Measurements from ENCODE around the gene GLI3.

GLI3 gene

GRCh38 chr7:42222891-42223290 is 14.1 kb downstream of the GLI3 start:
- no peaks in the 10 kb centered on the region for H3K9me3 ChIP-seq (replicated peaks; ENCODE audit: insufficient read depth, low read length)
- H3K4me3 ChIP-seq (ENCODE audit: low read length), result no peak overlapping the region
- H3F3A ChIP-seq (ENCODE audit: insufficient read depth, low read length), result no peaks in the 10 kb centered on the region
- no peak overlapping the region for H3K9ac ChIP-seq (ENCODE audit: low read length)
- no peak for DNase-seq
- TF ChIP-seq EZH2 (optimal IDR thresholded peaks at IDR 0.05; ENCODE audit: low read depth, low read length), result no peak
- TF ChIP-seq EZH2phosphoT487 (IDR thresholded peaks at IDR 0.05; ENCODE audit: low read length), result no peak
- no peak overlapping the region for H3K27ac ChIP-seq (ENCODE audit: low read length)
- H4K20me1 ChIP-seq (ENCODE audit: insufficient read depth, low read length), result no peaks in the 10 kb centered on the region
- no peak overlapping the region for H3K4me2 ChIP-seq (ENCODE audit: low read depth, low read length)
- H3K4me1 ChIP-seq (ENCODE audit: low read length), result no peaks in the 10 kb centered on the region
- H3K36me3 ChIP-seq (replicated peaks; ENCODE audit: insufficient read depth, low read length), result no peaks in the 10 kb centered on the region
- H3K79me2 ChIP-seq (ENCODE audit: low read length), result no peaks in the 10 kb centered on the region
- H3K27me3 ChIP-seq (replicated peaks; ENCODE audit: insufficient read depth, low read length), result no peaks in the 10 kb centered on the region
- no peaks in the 10 kb centered on the region for H3K9me2 ChIP-seq (replicated peaks; ENCODE audit: insufficient read depth, low read length)
- H2AFZ ChIP-seq (ENCODE audit: low read length), result no peak overlapping the region

GRCh38 chr7:42222125-42222524 is 14.9 kb downstream of the GLI3 start:
- no peaks in the 10 kb centered on the region for H3K4me1 ChIP-seq (ENCODE audit: low read length)
- H3F3A ChIP-seq (ENCODE audit: insufficient read depth, low read length), result no peaks in the 10 kb centered on the region
- no peaks in the 10 kb centered on the region for H3K9me3 ChIP-seq (replicated peaks; ENCODE audit: insufficient read depth, low read length)
- H3K9me2 ChIP-seq (replicated peaks; ENCODE audit: insufficient read depth, low read length), result no peaks in the 10 kb centered on the region
- H3K9ac ChIP-seq (ENCODE audit: low read length), result no peak overlapping the region
- no peak for TF ChIP-seq CTCF (IDR thresholded peaks at IDR 0.05; ENCODE audit: low read length)
- no peak for TF ChIP-seq EZH2phosphoT487 (IDR thresholded peaks at IDR 0.05; ENCODE audit: low read length)
- no peak for TF ChIP-seq EZH2 (optimal IDR thresholded peaks at IDR 0.05; ENCODE audit: low read depth, low read length)
- no peak overlapping the region for H3K4me3 ChIP-seq (ENCODE audit: low read length)
- H3K79me2 ChIP-seq (ENCODE audit: low read length), result no peaks in the 10 kb centered on the region
- H3K27me3 ChIP-seq (replicated peaks; ENCODE audit: insufficient read depth, low read length), result no peaks in the 10 kb centered on the region
- H3K27ac ChIP-seq (ENCODE audit: low read length), result no peak overlapping the region
- no peak for DNase-seq
- no peak overlapping the region for H2AFZ ChIP-seq (ENCODE audit: low read length)
- H3K4me2 ChIP-seq (ENCODE audit: low read depth, low read length), result no peak overlapping the region
- no peaks in the 10 kb centered on the region for H4K20me1 ChIP-seq (ENCODE audit: insufficient read depth, low read length)
- H3K36me3 ChIP-seq (replicated peaks; ENCODE audit: insufficient read depth, low read length), result no peaks in the 10 kb centered on the region

GRCh38 chr7:42221304-42221703 is 15.7 kb downstream of the GLI3 start:
- H3K9me3 ChIP-seq (replicated peaks; ENCODE audit: insufficient read depth, low read length), result no peaks in the 10 kb centered on the region
- H3K4me2 ChIP-seq (ENCODE audit: low read depth, low read length), result no peak overlapping the region
- H3K4me3 ChIP-seq (ENCODE audit: low read length), result no peak overlapping the region
- no peaks in the 10 kb centered on the region for H3K9me2 ChIP-seq (replicated peaks; ENCODE audit: insufficient read depth, low read length)
- no peak for DNase-seq
- no peak overlapping the region for H2AFZ ChIP-seq (ENCODE audit: low read length)
- no peaks in the 10 kb centered on the region for H3K27me3 ChIP-seq (replicated peaks; ENCODE audit: insufficient read depth, low read length)
- no peaks in the 10 kb centered on the region for H3K36me3 ChIP-seq (replicated peaks; ENCODE audit: insufficient read depth, low read length)
- H3F3A ChIP-seq (ENCODE audit: insufficient read depth, low read length), result no peaks in the 10 kb centered on the region
- no peaks in the 10 kb centered on the region for H3K4me1 ChIP-seq (ENCODE audit: low read length)
- H4K20me1 ChIP-seq (ENCODE audit: insufficient read depth, low read length), result no peaks in the 10 kb centered on the region
- H3K27ac ChIP-seq (ENCODE audit: low read length), result no peak overlapping the region
- H3K79me2 ChIP-seq (ENCODE audit: low read length), result no peaks in the 10 kb centered on the region
- TF ChIP-seq EZH2 (optimal IDR thresholded peaks at IDR 0.05; ENCODE audit: low read depth, low read length) (no peak), EZH2phosphoT487 (IDR thresholded peaks at IDR 0.05; ENCODE audit: low read length) (no peak), CTCF (IDR thresholded peaks at IDR 0.05; ENCODE audit: low read length) (no peak)
- no peak overlapping the region for H3K9ac ChIP-seq (ENCODE audit: low read length)

GRCh38 chr7:42219447-42219846 is 17.6 kb downstream of the GLI3 start:
- Histone ChIP-seq H3K9me3 (replicated peaks; ENCODE audit: insufficient read depth, low read length) (no peaks in the 10 kb centered on the region), H2AFZ (ENCODE audit: low read length) (no peak overlapping the region), H3K9ac (ENCODE audit: low read length) (no peak overlapping the region), H3K27ac (ENCODE audit: low read length) (no peak overlapping the region), H3F3A (ENCODE audit: insufficient read depth, low read length) (no peaks in the 10 kb centered on the region), H3K4me1 (ENCODE audit: low read length) (no peaks in the 10 kb centered on the region), H3K36me3 (replicated peaks; ENCODE audit: insufficient read depth, low read length) (no peaks in the 10 kb centered on the region), H3K4me3 (ENCODE audit: low read length) (no peak overlapping the region), H4K20me1 (ENCODE audit: insufficient read depth, low read length) (no peaks in the 10 kb centered on the region), H3K27me3 (replicated peaks; ENCODE audit: insufficient read depth, low read length) (no peaks in the 10 kb centered on the region), H3K9me2 (replicated peaks; ENCODE audit: insufficient read depth, low read length) (no peaks in the 10 kb centered on the region), H3K79me2 (ENCODE audit: low read length) (no peaks in the 10 kb centered on the region), H3K4me2 (ENCODE audit: low read depth, low read length) (no peak overlapping the region)
- TF ChIP-seq EZH2phosphoT487 (IDR thresholded peaks at IDR 0.05; ENCODE audit: low read length) (no peak), EZH2 (optimal IDR thresholded peaks at IDR 0.05; ENCODE audit: low read depth, low read length) (no peak), CTCF (IDR thresholded peaks at IDR 0.05; ENCODE audit: low read length) (no peak)
- DNase-seq, result no peak
